HK-2 (cell line): Measurements from ENCODE around the gene MACROH2A1.
"Not testable (repeated sequence)": the region's sequence is repeated elsewhere in the genome, so short reads cannot be mapped to it uniquely, and the experiment has no call there.

Source experiments
- DNase-seq: peaks from one replicate; pipeline ENCODE4 v3.0.0-alpha.2; 2018; ENCODE audit not compliant: unreplicated experiment

The MACROH2A1 gene

DNA sequence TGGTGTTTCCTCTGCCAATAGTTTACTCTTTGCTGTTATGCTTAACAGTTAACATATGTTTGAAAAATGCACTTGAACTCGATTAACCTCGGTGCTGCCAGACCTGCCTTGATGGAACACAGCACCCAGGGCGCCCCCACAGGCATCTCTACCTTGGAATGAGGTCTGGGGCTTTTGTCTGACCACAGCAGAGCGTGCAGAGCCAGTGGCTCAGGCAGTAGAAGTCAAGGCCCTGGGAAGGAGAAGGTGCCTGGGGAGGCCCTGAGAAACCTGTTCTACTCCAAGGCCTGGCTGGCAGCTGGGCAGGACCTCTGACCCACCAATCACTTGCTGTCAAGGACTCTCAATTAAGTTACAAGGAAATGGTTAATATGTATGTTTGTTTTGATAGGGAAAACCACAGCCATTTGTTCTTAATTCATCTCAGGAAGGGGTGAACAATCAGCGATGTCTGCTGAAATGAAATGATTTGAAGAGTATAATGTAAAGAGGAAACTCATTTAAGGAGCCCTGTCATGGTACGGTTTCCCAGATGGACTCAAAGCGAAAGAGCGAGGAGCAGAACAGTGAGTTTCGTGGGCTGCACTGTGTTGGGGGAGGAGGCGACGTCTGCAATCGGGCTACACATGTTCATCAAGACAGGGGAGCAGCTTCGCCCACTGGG lies 21.9 kb downstream of the MACROH2A1 start:
- DNase-seq: no peak

- DNase-seq: no peak
Observed at GRCh38 chr5:135375040-135375793, 23.8 kb downstream of the MACROH2A1 start.

DNA sequence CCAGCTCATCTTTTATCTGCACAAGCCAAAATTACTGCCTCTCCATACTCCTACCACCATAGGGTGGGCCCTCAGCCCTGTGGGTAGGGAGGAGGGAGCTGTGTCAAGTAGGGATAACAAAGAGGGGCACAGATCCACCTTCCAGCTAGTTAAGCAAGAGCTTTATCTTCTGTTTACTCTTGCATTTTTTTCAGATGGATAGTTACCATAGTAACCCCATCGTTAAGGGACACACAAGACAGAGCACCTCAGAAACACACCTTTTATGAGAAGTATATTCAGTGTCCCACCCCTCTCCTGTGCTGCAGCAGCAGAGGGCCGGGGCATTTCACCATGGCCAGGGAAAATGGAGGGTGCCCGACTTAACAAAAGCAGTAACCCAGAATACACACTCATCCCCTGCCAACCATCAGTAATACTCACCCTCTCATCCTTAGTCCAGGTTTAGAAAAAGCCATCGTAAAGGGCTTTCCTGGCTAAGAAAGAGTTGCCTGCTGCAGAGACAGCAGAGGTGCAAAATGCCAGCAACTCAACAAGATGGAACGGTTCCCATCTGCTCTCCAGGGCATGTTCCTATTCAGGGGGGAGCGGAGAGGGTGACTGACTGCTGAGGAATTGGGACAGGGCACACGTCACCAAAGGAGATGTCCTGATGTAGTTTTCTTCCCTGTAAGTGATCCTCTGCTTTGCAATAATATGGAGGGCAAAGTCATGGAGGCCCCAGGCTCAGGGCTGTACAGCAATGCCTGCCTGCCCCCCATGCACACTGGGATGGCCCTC lies 25.1 kb downstream of the MACROH2A1 start:
- DNase-seq: no peak

GRCh38 chr5:135372654-135373381 lies 26.2 kb downstream of the MACROH2A1 start:
- DNase-seq: no peak

DNA sequence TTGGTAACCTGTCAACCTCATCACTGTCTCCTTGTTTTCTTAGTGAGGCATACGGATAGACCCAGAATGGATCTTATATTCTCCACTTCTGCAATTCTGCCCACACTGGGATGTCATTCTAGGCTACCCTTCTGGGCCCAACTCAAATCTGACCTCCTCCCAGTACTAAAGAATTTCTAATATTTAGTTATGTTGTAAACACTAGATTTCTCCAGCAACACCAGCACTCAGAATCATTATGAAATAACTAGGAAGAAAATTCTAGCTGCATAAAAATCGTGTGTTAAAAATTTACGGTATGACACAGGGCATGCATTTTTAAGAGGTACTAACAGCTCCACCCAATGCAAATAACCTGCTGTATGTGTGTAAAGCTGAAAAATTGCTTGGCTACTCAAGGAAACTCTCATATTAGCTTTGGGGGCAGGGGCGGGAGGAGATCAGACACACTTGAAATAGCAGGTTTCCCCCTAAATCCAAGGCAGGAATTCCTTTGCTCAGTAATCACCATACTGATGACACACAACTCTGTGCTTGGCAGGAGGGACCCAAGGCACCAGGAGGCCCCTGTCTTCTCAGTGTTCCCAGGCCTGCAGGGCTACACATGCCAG lies 27.3 kb downstream of the MACROH2A1 start:
- DNase-seq: peak; percentile 22

DNA sequence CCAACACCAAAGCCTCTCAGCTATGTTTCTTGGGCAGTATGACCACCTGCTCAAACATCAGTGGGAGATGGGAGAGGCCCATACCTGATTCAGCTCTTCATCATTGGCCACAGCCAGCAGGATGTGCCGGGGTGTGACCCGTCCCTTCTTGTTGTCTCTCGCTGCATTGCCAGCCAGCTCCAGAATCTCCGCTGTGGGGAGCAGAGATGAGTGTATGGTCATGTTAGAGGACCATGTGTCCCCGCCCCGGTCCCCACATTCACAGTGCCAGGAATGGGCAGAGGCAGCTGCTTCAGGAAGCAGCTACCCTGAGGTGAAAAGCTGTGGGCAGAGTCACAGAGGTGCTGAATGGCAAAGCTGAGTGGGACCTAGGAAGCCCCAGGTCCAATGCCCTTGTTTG lies 29.1 kb downstream of the MACROH2A1 start:
- DNase-seq: no peak

DNA sequence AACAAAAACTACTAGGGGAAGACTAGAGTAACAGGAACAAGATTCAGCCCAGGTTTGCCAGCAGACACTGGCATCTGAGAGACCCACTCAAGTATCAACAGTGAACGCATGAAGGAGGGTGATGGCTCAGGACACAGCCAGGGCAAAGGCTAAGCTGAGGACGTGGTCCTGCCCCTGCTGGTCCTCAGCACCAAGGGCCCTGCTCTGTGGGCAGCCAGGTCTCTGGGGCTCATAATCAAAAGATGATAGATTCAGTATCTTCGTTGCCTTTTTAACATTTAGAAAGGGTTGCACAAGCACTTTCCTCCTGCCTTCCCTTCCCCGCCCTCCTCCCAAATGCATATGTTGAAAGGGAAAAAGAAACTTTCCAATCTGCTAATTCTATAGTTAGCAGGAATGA lies 31.5 kb downstream of the MACROH2A1 start:
- DNase-seq: no peak

- no peak for DNase-seq
Observed at GRCh38 chr5:135367076-135367475, 32.0 kb downstream of the MACROH2A1 start.

- no peak for DNase-seq
Observed at GRCh38 chr5:135365281-135365680, 33.8 kb downstream of the MACROH2A1 start.

DNA sequence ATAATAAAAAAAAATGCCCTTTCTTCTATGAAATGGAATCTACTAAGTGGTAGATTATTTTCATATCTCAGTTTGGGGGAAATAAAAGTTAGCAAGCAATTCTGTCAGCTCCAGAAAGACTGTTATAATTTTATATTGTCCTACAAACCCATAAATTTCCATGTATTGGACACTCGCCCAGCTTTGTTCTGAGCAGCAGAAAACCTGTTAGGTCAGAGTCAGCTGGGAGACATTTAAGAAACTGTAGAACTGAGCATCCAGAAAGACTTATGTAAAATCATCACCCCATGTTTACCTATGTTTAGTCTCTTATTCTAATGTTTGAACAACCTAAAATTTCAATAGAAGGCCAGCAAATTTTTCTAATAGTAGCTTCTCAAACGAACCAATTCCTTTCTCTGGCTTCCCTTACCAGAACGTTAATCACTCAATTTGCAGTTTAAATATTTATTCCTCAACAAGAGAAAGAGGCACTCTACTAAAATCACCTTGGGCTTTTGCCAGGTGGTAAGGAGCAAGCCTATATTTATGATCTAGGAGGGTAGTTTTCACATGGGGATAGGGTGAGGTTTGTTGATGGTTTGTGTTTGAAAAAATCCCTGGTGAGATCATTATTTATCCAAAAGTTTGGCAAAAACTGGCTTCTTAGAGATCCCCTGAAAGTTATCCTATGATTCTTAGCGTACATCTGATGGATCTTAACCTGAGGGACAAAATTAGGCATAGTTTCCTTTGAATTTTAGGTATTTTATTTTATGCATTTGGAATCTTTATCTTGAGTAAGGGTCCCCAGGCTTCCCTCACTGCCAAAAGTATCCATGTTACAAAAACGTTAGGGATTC lies 34.4 kb downstream of the MACROH2A1 start:
- DNase-seq: no peak

GRCh38 chr5:135363342-135363741 lies 35.7 kb downstream of the MACROH2A1 start:
- DNase-seq: not testable (repeated sequence)

- DNase-seq: no peak
Observed at GRCh38 chr5:135362102-135362501, 36.9 kb downstream of the MACROH2A1 start.

- no peak for DNase-seq
Observed at GRCh38 chr5:135360278-135361274, 38.5 kb downstream of the MACROH2A1 start.

DNA sequence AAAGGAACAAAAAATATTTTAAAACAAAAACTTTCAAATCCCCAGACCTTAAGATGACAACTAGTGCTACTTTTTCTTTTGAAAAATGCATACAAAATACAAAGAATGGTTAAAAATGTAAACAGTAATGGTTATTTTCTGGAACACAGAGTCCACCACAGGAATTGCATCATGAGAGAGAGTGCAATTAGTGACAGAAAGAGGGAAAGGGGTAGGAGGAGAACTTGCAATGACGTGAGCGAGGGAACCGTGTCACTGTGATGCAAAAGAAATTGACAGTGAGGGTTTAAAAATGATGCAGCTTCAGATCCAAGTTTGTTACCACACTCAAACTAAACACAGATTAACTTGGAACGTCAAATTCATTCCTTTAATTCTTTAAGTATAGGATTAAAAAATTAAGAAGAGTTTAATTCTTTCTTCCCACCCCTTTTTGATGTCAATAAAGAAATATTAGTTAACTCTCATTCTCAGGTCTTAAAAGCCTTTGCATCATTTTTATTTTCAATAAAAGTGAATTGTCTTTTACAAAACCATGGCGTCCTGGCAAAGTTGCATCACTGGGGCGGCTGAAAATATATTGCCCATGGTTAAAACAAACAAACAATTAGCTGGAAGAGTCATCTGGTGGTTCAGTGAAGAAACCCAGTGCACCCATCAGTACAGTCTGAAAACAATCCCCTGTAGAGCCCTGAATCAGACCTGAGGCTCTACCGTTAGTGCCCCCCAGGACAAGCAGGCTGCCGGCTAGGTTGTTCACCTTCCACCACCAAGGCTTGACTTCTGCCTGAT lies 39.5 kb downstream of the MACROH2A1 start:
- DNase-seq: no peak

DNA sequence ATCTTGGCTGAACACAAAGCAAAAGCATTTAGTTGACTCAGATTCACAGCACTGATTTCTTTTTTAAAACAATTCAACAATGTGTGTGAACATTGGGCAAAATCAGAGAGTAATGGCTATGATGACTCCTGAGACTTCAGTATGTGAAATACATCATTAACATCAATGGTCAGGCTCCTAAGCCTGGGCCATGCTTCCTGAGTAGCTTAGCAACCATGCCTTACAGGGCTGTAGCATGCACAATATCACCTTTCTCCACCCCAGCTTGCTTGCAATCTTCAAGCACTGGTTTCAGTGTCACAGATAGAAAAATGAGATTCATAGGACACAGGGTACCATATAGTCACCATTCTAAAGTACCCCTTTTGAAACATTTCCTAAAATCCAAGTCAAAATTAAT lies 41.3 kb downstream of the MACROH2A1 start:
- DNase-seq: no peak

- DNase-seq: no peak
Observed at GRCh38 chr5:135356522-135357318, 42.3 kb downstream of the MACROH2A1 start.

- no peak for DNase-seq
Observed at GRCh38 chr5:135355169-135355568, 43.9 kb downstream of the MACROH2A1 start.
